Neural cell (in vitro differentiated cells): ENCODE data around the gene ADAM20.

Source experiments
- EP300 ChIP-seq: fragments of 450-650 bp; conservative IDR thresholded peaks from 2 replicates; pipeline ENCODE4 v1.6.1; 2014; ENCODE audit warnings: antibody characterized with exemption, mild to moderate bottlenecking, moderate library complexity; ENCODE audit not compliant: poor library complexity, severe bottlenecking
- EZH2 ChIP-seq: fragments of 200-600, 300-800 bp; shearing (Covaris generic), sonication (generic); IDR thresholded peaks from 2 replicates; pipeline ENCODE4 v1.6.1; 2014; ENCODE audit warnings: antibody characterized with exemption, low read length, borderline replicate concordance, mild to moderate bottlenecking; ENCODE audit not compliant: insufficient read depth, poor library complexity, severe bottlenecking
- MXI1 ChIP-seq: fragments of 450-650 bp; conservative IDR thresholded peaks from 2 replicates; pipeline ENCODE4 v1.6.1; 2014; ENCODE audit warnings: antibody characterized with exemption, mild to moderate bottlenecking; ENCODE audit not compliant: poor library complexity, severe bottlenecking
- POLR2AphosphoS5 ChIP-seq: IDR thresholded peaks from 2 replicates; pipeline ENCODE4 v1.6.1; 2012
- RAD21 ChIP-seq: fragments of 450-650 bp; conservative IDR thresholded peaks from 2 replicates; pipeline ENCODE4 v1.6.1; 2014; ENCODE audit warnings: antibody characterized with exemption, mild to moderate bottlenecking, moderate library complexity
- SMC3 ChIP-seq: fragments of 450-650 bp; conservative IDR thresholded peaks from 2 replicates; pipeline ENCODE4 v1.6.1; 2014; ENCODE audit warnings: antibody characterized with exemption, mild to moderate bottlenecking, moderate library complexity; ENCODE audit not compliant: poor library complexity
- TF ChIP-seq, protein P1 (sequence below): fragments of 450-650 bp; IDR thresholded peaks from 2 replicates; pipeline ENCODE4 v1.5.1; 2014; ENCODE audit warnings: antibody characterized with exemption, mild to moderate bottlenecking, moderate library complexity; ENCODE audit not compliant: poor library complexity, severe bottlenecking
- TF ChIP-seq, protein P2 (sequence below): IDR thresholded peaks from 2 replicates; pipeline ENCODE4 v1.6.1; 2012; ENCODE audit warnings: borderline replicate concordance

DNA sequence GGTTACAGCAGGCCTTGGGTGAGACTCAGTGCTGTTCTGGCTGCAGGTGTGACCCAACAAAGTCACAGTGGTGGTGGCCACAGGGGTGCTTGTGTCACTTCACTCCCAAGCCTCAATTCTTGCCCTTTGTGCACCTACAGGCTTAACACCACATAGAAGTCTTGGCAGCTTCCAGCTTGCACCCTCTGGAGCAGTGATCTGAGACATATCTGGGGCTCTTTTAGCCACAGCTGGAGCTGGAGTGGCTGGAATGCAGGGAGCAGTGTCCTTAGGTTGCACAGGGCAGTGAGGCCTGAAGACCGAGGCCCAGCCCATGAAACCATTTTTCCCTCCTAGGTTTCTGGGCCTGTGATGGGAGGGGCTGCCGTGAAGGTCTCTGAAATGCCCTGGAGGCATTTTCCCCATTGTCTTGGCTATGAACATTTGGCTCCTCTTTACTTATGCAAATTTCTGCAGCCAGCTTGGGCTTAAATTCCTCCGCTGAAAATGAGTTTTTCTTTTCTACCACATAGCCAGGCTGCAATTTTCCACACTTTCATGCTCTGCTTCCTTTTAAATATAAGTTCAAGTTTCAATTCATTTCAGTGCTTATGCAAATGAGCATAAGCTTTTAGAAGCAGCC is 45.1 kb downstream of the ADAM20 start:
- TF ChIP-seq RAD21 (no peak), SMC3 (no peak), EP300 (no peak), MXI1 (no peak), POLR2AphosphoS5 (no peak), EZH2 (no peak)
- TF ChIP-seq, protein P1, sequence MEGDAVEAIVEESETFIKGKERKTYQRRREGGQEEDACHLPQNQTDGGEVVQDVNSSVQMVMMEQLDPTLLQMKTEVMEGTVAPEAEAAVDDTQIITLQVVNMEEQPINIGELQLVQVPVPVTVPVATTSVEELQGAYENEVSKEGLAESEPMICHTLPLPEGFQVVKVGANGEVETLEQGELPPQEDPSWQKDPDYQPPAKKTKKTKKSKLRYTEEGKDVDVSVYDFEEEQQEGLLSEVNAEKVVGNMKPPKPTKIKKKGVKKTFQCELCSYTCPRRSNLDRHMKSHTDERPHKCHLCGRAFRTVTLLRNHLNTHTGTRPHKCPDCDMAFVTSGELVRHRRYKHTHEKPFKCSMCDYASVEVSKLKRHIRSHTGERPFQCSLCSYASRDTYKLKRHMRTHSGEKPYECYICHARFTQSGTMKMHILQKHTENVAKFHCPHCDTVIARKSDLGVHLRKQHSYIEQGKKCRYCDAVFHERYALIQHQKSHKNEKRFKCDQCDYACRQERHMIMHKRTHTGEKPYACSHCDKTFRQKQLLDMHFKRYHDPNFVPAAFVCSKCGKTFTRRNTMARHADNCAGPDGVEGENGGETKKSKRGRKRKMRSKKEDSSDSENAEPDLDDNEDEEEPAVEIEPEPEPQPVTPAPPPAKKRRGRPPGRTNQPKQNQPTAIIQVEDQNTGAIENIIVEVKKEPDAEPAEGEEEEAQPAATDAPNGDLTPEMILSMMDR: no peak
- TF ChIP-seq, protein P2, sequence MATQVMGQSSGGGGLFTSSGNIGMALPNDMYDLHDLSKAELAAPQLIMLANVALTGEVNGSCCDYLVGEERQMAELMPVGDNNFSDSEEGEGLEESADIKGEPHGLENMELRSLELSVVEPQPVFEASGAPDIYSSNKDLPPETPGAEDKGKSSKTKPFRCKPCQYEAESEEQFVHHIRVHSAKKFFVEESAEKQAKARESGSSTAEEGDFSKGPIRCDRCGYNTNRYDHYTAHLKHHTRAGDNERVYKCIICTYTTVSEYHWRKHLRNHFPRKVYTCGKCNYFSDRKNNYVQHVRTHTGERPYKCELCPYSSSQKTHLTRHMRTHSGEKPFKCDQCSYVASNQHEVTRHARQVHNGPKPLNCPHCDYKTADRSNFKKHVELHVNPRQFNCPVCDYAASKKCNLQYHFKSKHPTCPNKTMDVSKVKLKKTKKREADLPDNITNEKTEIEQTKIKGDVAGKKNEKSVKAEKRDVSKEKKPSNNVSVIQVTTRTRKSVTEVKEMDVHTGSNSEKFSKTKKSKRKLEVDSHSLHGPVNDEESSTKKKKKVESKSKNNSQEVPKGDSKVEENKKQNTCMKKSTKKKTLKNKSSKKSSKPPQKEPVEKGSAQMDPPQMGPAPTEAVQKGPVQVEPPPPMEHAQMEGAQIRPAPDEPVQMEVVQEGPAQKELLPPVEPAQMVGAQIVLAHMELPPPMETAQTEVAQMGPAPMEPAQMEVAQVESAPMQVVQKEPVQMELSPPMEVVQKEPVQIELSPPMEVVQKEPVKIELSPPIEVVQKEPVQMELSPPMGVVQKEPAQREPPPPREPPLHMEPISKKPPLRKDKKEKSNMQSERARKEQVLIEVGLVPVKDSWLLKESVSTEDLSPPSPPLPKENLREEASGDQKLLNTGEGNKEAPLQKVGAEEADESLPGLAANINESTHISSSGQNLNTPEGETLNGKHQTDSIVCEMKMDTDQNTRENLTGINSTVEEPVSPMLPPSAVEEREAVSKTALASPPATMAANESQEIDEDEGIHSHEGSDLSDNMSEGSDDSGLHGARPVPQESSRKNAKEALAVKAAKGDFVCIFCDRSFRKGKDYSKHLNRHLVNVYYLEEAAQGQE: no peak
